Suprapubic skin (tissue), 3 donors: Measurements from ENCODE around the gene MAP3K20.

Experiments used
- EP300 ChIP-seq: sonication (generic); formaldehyde crosslinking; IDR thresholded peaks from one replicate; pipeline ENCODE4 v1.6.1; 2017; ENCODE audit warnings: antibody characterized with exemption
- POLR2A ChIP-seq, 2 donors: fragments of 450-650 bp; IDR thresholded peaks; one replicate each; pipeline ENCODE4 v1.6.1; 2017; ENCODE audit warnings: antibody characterized with exemption in 2 of 2, mild to moderate bottlenecking in 2 of 2, moderate library complexity in 2 of 2
- TF ChIP-seq, protein P1 (sequence below), 2 donors: fragments of 200-600 bp in 1 of 2; fragments of 450-650 bp in 1 of 2; sonication (generic) in 1 of 2; IDR thresholded peaks; one replicate each; pipeline ENCODE4 v1.5.1; 2016 to 2019; ENCODE audit warnings: antibody characterized with exemption in 2 of 2, mild to moderate bottlenecking in 1 of 2, moderate library complexity in 1 of 2

DNA sequence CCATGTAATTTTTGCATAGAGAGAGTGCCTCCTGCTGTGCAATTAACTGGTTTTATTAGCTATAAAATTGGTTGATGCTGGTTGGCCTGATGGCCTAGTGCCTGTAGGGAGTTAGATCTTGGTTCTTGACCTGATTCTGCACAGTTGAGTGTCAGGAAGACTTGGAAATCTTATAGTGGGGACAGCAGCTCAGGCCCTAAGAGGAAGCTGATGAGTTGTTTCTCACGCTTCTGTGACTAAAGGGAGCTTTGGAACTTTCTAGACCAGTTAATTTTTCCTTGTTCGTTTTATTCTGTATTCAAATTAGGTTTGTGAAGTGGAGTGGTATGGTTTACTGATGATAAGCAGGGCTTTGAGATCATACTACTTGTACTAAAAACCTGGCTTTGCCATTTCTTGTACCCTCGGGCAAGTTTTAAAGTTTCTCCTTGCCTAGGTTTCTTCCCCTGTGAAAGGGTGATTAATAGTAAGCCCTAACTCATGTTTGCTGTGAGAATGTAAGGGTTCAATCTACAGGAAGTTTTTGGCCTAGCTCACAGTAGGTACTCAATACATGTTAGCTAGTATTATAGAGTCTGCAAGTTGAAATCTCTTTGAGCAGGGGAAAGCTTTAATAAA, 82.1 kb downstream of the MAP3K20 start:
- TF ChIP-seq POLR2A (IDR thresholded peaks at IDR 0.05) (no peak), EP300 (no peak)
- TF ChIP-seq, protein P1, sequence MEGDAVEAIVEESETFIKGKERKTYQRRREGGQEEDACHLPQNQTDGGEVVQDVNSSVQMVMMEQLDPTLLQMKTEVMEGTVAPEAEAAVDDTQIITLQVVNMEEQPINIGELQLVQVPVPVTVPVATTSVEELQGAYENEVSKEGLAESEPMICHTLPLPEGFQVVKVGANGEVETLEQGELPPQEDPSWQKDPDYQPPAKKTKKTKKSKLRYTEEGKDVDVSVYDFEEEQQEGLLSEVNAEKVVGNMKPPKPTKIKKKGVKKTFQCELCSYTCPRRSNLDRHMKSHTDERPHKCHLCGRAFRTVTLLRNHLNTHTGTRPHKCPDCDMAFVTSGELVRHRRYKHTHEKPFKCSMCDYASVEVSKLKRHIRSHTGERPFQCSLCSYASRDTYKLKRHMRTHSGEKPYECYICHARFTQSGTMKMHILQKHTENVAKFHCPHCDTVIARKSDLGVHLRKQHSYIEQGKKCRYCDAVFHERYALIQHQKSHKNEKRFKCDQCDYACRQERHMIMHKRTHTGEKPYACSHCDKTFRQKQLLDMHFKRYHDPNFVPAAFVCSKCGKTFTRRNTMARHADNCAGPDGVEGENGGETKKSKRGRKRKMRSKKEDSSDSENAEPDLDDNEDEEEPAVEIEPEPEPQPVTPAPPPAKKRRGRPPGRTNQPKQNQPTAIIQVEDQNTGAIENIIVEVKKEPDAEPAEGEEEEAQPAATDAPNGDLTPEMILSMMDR (IDR thresholded peaks at IDR 0.05) = no peak
